ENCODE measurements around the gene GSTA1. TPM values are rescaled to one million over a fixed set of nuclear protein-coding genes. Genes with fewer than 3 reads are reported as not detected.

The GSTA1 gene
- 0.11 TPM in 1 of 5 replicates, not detected in the others for total RNA-seq (2022; extraction: Qiagen RNA extraction)

GRCh38 chr6:52803668-52804255 is at the start of gene GSTA1:
Gene GSTA1 (minus strand): TSS chr6:52803816. CDS start chr6:52799267, 4,549 bp downstream.

GRCh38 chr6:52840763-52841585 is 37.4 kb upstream of the GSTA1 start, which contains the start of gene GSTA5:
Gene GSTA5 (minus strand): TSS chr6:52840813.

GRCh38 chr6:52763322-52763916 is 40.2 kb downstream of the GSTA1 start, which contains the start of gene GSTA2:
Gene GSTA2 (minus strand): TSS chr6:52763475. CDS start chr6:52757947, 5,528 bp downstream.

Other genes with a start within 250 kb of the GSTA1 start
- gene TRAM2, start 226.8 kb downstream of the GSTA1 start, total RNA-seq (2022; extraction: Qiagen RNA extraction) = 23.1 to 30.0 TPM (median 26.2 TPM) in 5 replicates
- 35.0 to 48.6 TPM (median 37.6 TPM) in 5 replicates for gene TMEM14A, start 132.7 kb downstream of the GSTA1 start, total RNA-seq (2022; extraction: Qiagen RNA extraction)
- gene GSTA2, start 40.3 kb downstream of the GSTA1 start, total RNA-seq (2022; extraction: Qiagen RNA extraction) = 0.07 TPM in 1 of 5 replicates, not detected in the others
- not detected in 5 replicates for gene GSTA5, start 37.0 kb upstream of the GSTA1 start, total RNA-seq (2022; extraction: Qiagen RNA extraction)
- not detected in 5 replicates for gene GSTA3, start 105.9 kb upstream of the GSTA1 start, total RNA-seq (2022; extraction: Qiagen RNA extraction)
- gene GSTA4, start 191.5 kb upstream of the GSTA1 start, total RNA-seq (2022; extraction: Qiagen RNA extraction) = 7.7 to 11.0 TPM (median 8.5 TPM) in 5 replicates